AG04449 (cell line): ENCODE data around the gene OR5K2.

Experiments
- CTCF ChIA-PET: fragments of 350-600 bp; formaldehyde crosslinking; extraction: SDS; loops from one replicate; lab custom pipeline; 2021; ENCODE audit warnings: antibody characterized with exemption; lab: Yijun Ruan, JAX
- POLR2A ChIA-PET: fragments of 400-600, 350-600 bp; formaldehyde crosslinking; extraction: SDS; loops from one replicate; lab custom pipeline; 2020; ENCODE audit warnings: antibody characterized with exemption, inconsistent platforms; lab: Yijun Ruan, JAX
- DNase-seq: peaks from one replicate; pipeline ENCODE4 v3.0.0-alpha.2; 2010; ENCODE audit warnings: low read depth, low spot score
- H3K4me3 ChIP-seq: 2 replicates; pipeline ENCODE4 v1.5.1; 2011; ENCODE audit warnings: low read depth, mild to moderate bottlenecking, control low read depth, low read length
- CTCF ChIP-seq: IDR thresholded peaks from one replicate; pipeline ENCODE4 v1.5.1; 2011; ENCODE audit warnings: mild to moderate bottlenecking, moderate library complexity, low read length, control low read depth, inconsistent platforms; ENCODE audit not compliant: insufficient read depth; ENCODE audit errors: missing control alignments

The OR5K2 gene

GRCh38 chr3:98497381-98497780 lies at the start of gene OR5K2:
Gene OR5K2 (plus strand): TSS chr3:98497681. CDS start chr3:98497681, 0 bp downstream.
- no peak for DNase-seq
- H3K4me3 ChIP-seq = no peak within 1 kb of the TSS
- TF ChIP-seq CTCF = no peak
- CTCF ChIA-PET = no interaction called here
- POLR2A ChIA-PET = no interaction called here

- POLR2A ChIA-PET = no interaction called here
- no peak for TF ChIP-seq CTCF
- DNase-seq = no peak
- CTCF ChIA-PET = no interaction called here
- no peak overlapping the region for H3K4me3 ChIP-seq
Measured at GRCh38 chr3:98449606-98450193, 47.8 kb upstream of the OR5K2 start.

- CTCF ChIA-PET = no interaction called here
Measured at GRCh38 chr3:98450372-98450771, 47.1 kb upstream of the OR5K2 start.

GRCh38 chr3:98453827-98454226 lies 43.7 kb upstream of the OR5K2 start:
- CTCF ChIA-PET = no interaction called here
- no peak overlapping the region for H3K4me3 ChIP-seq
- DNase-seq = no peak
- POLR2A ChIA-PET = no interaction called here
- TF ChIP-seq CTCF = no peak

More at GRCh38 chr3:98450372-98450771, 47.1 kb upstream of the OR5K2 start:
- DNase-seq = no peak
- TF ChIP-seq CTCF = no peak
- POLR2A ChIA-PET = no interaction called here
- no peak overlapping the region for H3K4me3 ChIP-seq

- TF ChIP-seq CTCF = no peak
- no peak overlapping the region for H3K4me3 ChIP-seq
- DNase-seq = no peak
- ChIA-PET CTCF (no interaction called here), POLR2A (no interaction called here)
Measured at GRCh38 chr3:98454929-98455328, 42.6 kb upstream of the OR5K2 start.

GRCh38 chr3:98457543-98457942 lies 39.9 kb upstream of the OR5K2 start:
- no peak for DNase-seq
- ChIA-PET POLR2A (no interaction called here), CTCF (no interaction called here)
- TF ChIP-seq CTCF = no peak
- no peak overlapping the region for H3K4me3 ChIP-seq
